Breast epithelium (tissue), 4 donors: ENCODE data around the gene PATL2. TPM values are rescaled to one million over a fixed set of nuclear protein-coding genes. Genes with fewer than 3 reads are reported as not detected.
"Not testable (repeated sequence)": the region's sequence is repeated elsewhere in the genome, so short reads cannot be mapped to it uniquely, and the experiment has no call there.

Experiments
- DNase-seq, 2 donors: peaks; one replicate each; pipeline ENCODE4 v3.0.0-alpha.2; 2019; ENCODE audit warnings: low spot score in 2 of 2
- H3K27ac ChIP-seq, 2 donors: fragments of 200-600 bp; sonication (generic) in 1 of 2; one replicate each; pipeline ENCODE4 v1.5.1; 2016 to 2019; ENCODE audit warnings: mild to moderate bottlenecking in 1 of 2
- H3K27me3 ChIP-seq, 2 donors: fragments of 200-600 bp; sonication (generic) in 1 of 2; one replicate each; pipeline versions ENCODE4 v1.5.1 to v1.6.0; 2017 to 2019; ENCODE audit warnings: control low read depth in 1 of 2, mild to moderate bottlenecking in 1 of 2
- H3K36me3 ChIP-seq: fragments of 200-600 bp; one replicate; pipeline ENCODE4 v1.5.1; 2019
- H3K4me1 ChIP-seq, 2 donors: fragments of 200-600 bp; sonication (generic); one replicate each; pipeline ENCODE4 v1.5.1; 2016 to 2019; ENCODE audit warnings: control low read depth in 1 of 2
- H3K4me3 ChIP-seq, 3 donors: fragments of 200-600 bp; sonication (generic); 1 replicate in 2 of 3; 2 replicates in 1 of 3; pipeline ENCODE4 v1.5.1; 2016 to 2019; ENCODE audit warnings: mild to moderate bottlenecking in 3 of 3, moderate library complexity in 2 of 3
- H3K9me3 ChIP-seq, 2 donors: fragments of 200-600 bp; sonication (generic) in 1 of 2; one replicate each; pipeline ENCODE4 v1.5.1; 2016 to 2019; ENCODE audit warnings: control low read depth in 1 of 2
- CTCF ChIP-seq, 3 donors: fragments of 450-650 bp; IDR thresholded peaks; one replicate each; pipeline ENCODE4 v1.5.1; 2016 to 2017; ENCODE audit warnings: antibody characterized with exemption in 3 of 3, mild to moderate bottlenecking in 3 of 3, moderate library complexity in 3 of 3
- POLR2A ChIP-seq: fragments of 450-650 bp; IDR thresholded peaks from one replicate; pipeline ENCODE4 v1.6.1; 2016; ENCODE audit warnings: antibody characterized with exemption, mild to moderate bottlenecking, moderate library complexity
- POLR2AphosphoS5 ChIP-seq, 3 donors: sonication (generic); formaldehyde crosslinking; IDR thresholded peaks; one replicate each; pipeline ENCODE4 v1.6.1; 2017; ENCODE audit warnings: antibody characterized with exemption in 3 of 3
- intact Hi-C: fragments of 100-400 bp; cut with DNase I; formaldehyde crosslinking; loops from one replicate; pipeline ENCODE4 v1.15.1; 2023; ENCODE audit warnings: low total_unique reads
- total RNA-seq, 3 donors: library from RNA; depleted of rRNA; stranded (reverse); fragments of >200 nt; gene quantifications; one replicate each; pipeline ENCODE4 v1.1.0, GENCODE V29; 2016

PATL2 gene
- total RNA-seq, 3 donors from 2014 or later = 1.6 to 2.6 (median 2.2) TPM

GRCh38 chr15:44728576-44729407 is 17.7 kb upstream of the PATL2 start:
- intact Hi-C loops = no loop called here
- Histone ChIP-seq H3K4me3 (peak overlapping the region; percentile 68 to 92 (median 82)), H3K36me3 (no peaks in the 10 kb centered on the region), H3K4me1 (no peaks in the 10 kb centered on the region), H3K27me3 (no peaks in the 10 kb centered on the region), H3K9me3 (no peaks in the 10 kb centered on the region), H3K27ac (peak overlapping the region; percentile 97 to 99)
- peak; percentile 91 to 95 for DNase-seq
- peak; percentile 76 for TF ChIP-seq POLR2A
- TF ChIP-seq CTCF (IDR thresholded peaks at IDR 0.05) = no peak
- peak; percentile 68 to 93 (median 83) for TF ChIP-seq POLR2AphosphoS5 (IDR thresholded peaks at IDR 0.05)

- intact Hi-C loops, H3K36me3 ChIP-seq, H3K9me3 ChIP-seq, DNase-seq, H3K27me3 ChIP-seq, H3K4me1 ChIP-seq: not testable (repeated sequence)
- H3K4me3 ChIP-seq = peak overlapping the region; percentile 68 to 92 (median 82)
- peak overlapping the region; percentile 97 to 99 for H3K27ac ChIP-seq
These were observed 17.1 kb upstream of the PATL2 start for GRCh38 chr15:44728232-44728575.

- TF ChIP-seq CTCF (IDR thresholded peaks at IDR 0.05) (no peak), POLR2AphosphoS5 (IDR thresholded peaks at IDR 0.05) (no peak), POLR2A (no peak)
- peak overlapping the region in 1 of 3 donors; percentile 68 for H3K4me3 ChIP-seq
- intact Hi-C loops = loop anchor here (2.0 kb wide), 1 partner anchor 17 kb away; the partner anchor contains the start of genes B2M and PATL2
- no peaks in the 10 kb centered on the region for H3K36me3 ChIP-seq
- no peaks in the 10 kb centered on the region for H3K9me3 ChIP-seq
- H3K27ac ChIP-seq = peak overlapping the region; percentile 97 to 99
- DNase-seq = no peak
- H3K4me1 ChIP-seq = no peaks in the 10 kb centered on the region
- H3K27me3 ChIP-seq = no peaks in the 10 kb centered on the region
These were observed 16.5 kb upstream of the PATL2 start for GRCh38 chr15:44727485-44728231.

- intact Hi-C loops = loop anchor here (2.0 kb wide), 1 partner anchor 16 kb away; the partner anchor contains the start of genes B2M and PATL2
- peak in 1 of 2 donors; percentile 30 for DNase-seq
These were observed 15.7 kb upstream of the PATL2 start for GRCh38 chr15:44726568-44727484.

More at GRCh38 chr15:44726568-44727484, 15.7 kb upstream of the PATL2 start:
- H3K27ac ChIP-seq = peak overlapping the region; percentile 97 to 99
- no peaks in the 10 kb centered on the region for H3K4me1 ChIP-seq
- TF ChIP-seq POLR2AphosphoS5 (IDR thresholded peaks at IDR 0.05) = peak in 1 of 3 donors; percentile 50
- TF ChIP-seq POLR2A = no peak
- no peak for TF ChIP-seq CTCF (IDR thresholded peaks at IDR 0.05)
- H3K9me3 ChIP-seq = no peaks in the 10 kb centered on the region
- no peaks in the 10 kb centered on the region for H3K36me3 ChIP-seq
- peak overlapping the region in 1 of 3 donors; percentile 24 for H3K4me3 ChIP-seq
- no peaks in the 10 kb centered on the region for H3K27me3 ChIP-seq
